GM15510 (cell line): Measurements from ENCODE around the gene AP2B1.

Experiments used
- POLR2A ChIP-seq: IDR thresholded peaks from 3 replicates; pipeline ENCODE4 v1.6.1; 2011; ENCODE audit warnings: borderline replicate concordance; ENCODE audit not compliant: insufficient read length; ENCODE audit errors: extremely low read depth

The AP2B1 gene

GRCh38 chr17:35752471-35752870 lies 165.3 kb downstream of the AP2B1 start:
- no peak for TF ChIP-seq POLR2A

- no peak for TF ChIP-seq POLR2A
Measured at GRCh38 chr17:35752945-35753764, 166.0 kb downstream of the AP2B1 start, which contains the start of gene GAS2L2. TSS of gene GAS2L2 (minus strand) at chr17:35753239. CDS start at chr17:35752850, 389 bp downstream.

- TF ChIP-seq POLR2A: no peak
Measured at GRCh38 chr17:35757243-35757642, 170.1 kb downstream of the AP2B1 start.

GRCh38 chr17:35760587-35760986 lies 173.5 kb downstream of the AP2B1 start, which contains the start of gene C17orf50:
TSS of gene C17orf50 (plus strand) at chr17:35760887. CDS start at chr17:35760942, 55 bp downstream.
- TF ChIP-seq POLR2A: no peak

GRCh38 chr17:35761601-35762000 lies 174.5 kb downstream of the AP2B1 start:
- no peak for TF ChIP-seq POLR2A

- no peak for TF ChIP-seq POLR2A
Measured at GRCh38 chr17:35763767-35764122, 176.6 kb downstream of the AP2B1 start.

- no peak for TF ChIP-seq POLR2A
Measured at GRCh38 chr17:35764123-35764991, 177.2 kb downstream of the AP2B1 start.

GRCh38 chr17:35765086-35765710 lies 178.1 kb downstream of the AP2B1 start:
- TF ChIP-seq POLR2A: no peak

- TF ChIP-seq POLR2A: no peak
Measured at GRCh38 chr17:35765756-35766488, 178.8 kb downstream of the AP2B1 start.

GRCh38 chr17:35766489-35766877 lies 179.4 kb downstream of the AP2B1 start:
- no peak for TF ChIP-seq POLR2A

GRCh38 chr17:35766903-35767510 lies 179.9 kb downstream of the AP2B1 start:
- TF ChIP-seq POLR2A: no peak

GRCh38 chr17:35768797-35769196 lies 181.7 kb downstream of the AP2B1 start:
- no peak for TF ChIP-seq POLR2A

- TF ChIP-seq POLR2A: no peak
Measured at GRCh38 chr17:35769895-35770486, 182.9 kb downstream of the AP2B1 start.
